ENCODE measurements around the gene GALNT12.

GALNT12 gene, protein sequence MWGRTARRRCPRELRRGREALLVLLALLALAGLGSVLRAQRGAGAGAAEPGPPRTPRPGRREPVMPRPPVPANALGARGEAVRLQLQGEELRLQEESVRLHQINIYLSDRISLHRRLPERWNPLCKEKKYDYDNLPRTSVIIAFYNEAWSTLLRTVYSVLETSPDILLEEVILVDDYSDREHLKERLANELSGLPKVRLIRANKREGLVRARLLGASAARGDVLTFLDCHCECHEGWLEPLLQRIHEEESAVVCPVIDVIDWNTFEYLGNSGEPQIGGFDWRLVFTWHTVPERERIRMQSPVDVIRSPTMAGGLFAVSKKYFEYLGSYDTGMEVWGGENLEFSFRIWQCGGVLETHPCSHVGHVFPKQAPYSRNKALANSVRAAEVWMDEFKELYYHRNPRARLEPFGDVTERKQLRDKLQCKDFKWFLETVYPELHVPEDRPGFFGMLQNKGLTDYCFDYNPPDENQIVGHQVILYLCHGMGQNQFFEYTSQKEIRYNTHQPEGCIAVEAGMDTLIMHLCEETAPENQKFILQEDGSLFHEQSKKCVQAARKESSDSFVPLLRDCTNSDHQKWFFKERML

DNA sequence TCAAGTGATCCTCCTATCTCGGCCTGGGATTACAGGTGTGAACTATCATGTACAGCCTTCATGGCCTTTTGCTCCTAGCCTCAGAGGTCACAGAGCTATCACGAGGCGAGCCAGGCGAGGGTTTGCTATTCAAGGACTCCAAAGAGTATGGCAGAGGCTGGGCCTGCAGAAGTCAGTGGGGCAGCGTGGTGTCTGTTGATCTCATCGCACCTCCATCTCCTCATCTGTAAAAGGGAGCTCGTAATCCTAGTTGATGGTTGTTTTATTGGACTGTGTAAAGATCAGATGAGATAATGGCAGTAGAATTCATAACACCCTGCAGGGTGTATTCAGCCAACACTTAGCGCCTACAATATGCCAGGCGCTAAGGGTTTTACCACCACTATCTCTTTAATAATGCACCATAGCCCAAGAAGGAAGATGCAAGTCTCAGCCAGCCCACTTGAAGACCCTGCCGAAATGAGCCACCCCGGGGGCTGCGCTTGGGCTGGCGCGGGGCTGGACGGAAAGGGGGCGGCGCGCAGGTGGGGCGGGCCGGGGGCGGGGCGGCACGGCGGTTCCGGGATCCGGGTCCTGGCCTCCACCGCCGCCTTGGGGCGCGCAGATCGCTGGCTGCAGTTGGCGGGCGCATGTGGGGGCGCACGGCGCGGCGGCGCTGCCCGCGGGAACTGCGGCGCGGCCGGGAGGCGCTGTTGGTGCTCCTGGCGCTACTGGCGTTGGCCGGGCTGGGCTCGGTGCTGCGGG, at the start of gene GALNT12:
Gene GALNT12 (plus strand): TSS at position 601 of the 744 bp plus-strand sequence. CDS start 29 bp downstream, at position 630.
- FAIRE-seq = no peak

- no peak for FAIRE-seq
These were observed 47.2 kb upstream of the GALNT12 start for GRCh38 chr9:98760231-98760630.

DNA sequence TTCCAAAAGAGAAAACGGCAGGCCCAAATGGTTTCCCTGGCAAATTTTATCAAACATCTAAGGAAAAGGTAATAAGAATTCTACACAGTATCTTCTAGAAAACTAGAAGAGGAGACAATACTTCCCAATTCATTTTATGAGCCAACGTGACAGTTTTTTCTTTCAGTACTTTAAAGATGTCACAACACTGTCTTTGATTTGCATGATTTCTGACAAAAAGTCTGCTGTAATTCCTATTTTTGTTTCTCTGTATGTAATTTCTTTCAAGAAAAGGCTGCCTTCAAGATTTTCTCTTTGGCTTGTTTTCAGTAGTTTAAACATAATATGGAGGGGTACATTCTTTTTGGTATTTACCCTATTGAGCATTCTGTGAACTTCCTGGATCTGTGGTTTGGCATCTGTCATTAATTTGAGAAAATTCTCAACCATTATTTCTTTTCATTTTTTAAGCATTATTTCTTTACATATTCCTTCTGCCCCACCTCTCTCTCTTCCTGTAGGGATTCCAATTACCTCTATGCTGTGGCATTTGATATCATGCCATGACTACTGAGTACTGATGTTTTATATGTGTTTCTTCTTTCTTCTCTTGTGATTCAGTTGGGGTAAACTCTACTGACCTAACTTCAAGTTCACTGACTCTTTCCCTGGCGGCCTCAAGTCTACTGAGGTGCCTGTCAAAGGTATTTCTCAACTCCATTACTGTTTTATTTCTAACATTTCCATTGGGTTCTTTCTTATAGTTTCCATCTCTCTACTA, 43.3 kb upstream of the GALNT12 start:
- no peak for FAIRE-seq

GRCh38 chr9:98765256-98765655, 42.2 kb upstream of the GALNT12 start:
- FAIRE-seq = no peak

- FAIRE-seq = no peak
These were observed 40.9 kb upstream of the GALNT12 start for GRCh38 chr9:98766586-98766985.

GRCh38 chr9:98767196-98767595, 40.3 kb upstream of the GALNT12 start:
- FAIRE-seq = no peak

- FAIRE-seq = no peak
These were observed 39.6 kb upstream of the GALNT12 start for GRCh38 chr9:98767915-98768314.

- FAIRE-seq = no peak
These were observed 39.1 kb upstream of the GALNT12 start for GRCh38 chr9:98768344-98768743.

- FAIRE-seq = no peak
These were observed 36.8 kb upstream of the GALNT12 start for GRCh38 chr9:98770717-98771116.

- FAIRE-seq = no peak
These were observed 36.1 kb upstream of the GALNT12 start for GRCh38 chr9:98771209-98771874.

DNA sequence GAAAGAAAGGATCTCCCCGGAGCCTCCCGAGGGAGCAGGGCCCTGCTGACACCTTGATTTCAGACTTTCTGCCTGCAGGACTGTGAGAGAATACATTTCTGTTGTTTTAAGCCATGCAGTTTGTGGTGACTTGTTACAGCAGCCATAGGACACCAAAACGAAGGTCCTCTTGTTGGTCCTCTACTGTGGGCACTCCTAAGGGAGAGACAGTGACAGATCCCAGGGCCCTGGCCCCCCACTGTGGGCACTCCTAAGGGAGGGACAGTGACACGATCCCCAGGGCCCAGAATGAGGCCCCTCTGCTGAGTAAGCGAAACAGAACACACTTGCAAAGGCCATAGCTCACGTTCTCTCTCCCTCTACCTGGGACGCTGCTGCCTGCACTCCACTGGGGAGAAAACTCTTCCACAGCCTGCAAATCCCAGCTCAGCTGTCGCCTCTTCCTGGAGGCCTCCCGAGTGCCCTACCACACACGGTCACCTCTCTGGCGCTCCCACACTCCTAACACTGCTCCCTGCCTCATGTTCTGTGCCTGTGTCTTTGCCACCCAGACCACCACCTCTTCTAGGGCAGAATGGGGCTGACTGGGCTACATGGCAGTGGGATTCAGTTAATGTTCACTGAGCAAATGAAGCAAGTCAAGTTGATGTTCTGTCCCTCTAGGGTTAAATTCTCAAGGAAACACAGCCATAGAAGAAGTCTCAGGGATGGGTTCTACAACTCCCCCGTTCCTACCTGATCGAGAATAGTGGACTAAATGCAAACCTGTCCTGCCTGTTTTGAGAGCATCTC, 34.9 kb upstream of the GALNT12 start:
- no peak for FAIRE-seq

GRCh38 chr9:98773721-98774120, 33.7 kb upstream of the GALNT12 start:
- FAIRE-seq = no peak

GRCh38 chr9:98774746-98775145, 32.7 kb upstream of the GALNT12 start:
- no peak for FAIRE-seq

DNA sequence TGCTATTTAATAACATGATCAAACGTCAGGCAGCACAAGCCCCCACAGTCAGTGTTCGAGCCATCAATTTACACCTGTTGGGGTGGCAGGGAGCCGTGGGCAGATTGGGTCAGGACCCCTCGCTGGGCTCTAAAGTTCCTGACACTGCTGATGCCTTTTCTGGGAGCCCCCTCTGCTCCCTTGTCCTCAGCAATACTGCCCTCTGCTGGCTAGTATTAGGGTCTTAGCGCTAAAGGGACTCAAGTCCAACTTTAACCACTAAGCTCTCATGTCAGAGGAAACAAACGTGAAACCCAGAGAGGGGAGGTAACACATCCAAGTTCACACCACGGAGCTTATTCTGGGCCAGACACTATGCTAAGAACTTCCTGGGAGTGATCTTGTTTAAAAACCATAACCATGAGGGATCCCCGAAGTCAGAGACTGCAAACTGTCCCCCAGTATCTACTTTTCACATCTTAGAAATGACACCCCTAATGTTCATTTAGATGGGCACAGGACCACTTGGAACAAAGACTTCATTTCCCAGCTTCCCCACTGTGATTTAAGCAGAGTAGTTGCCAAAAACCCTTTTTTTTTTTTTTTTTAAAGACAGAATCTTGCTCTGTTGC, 31.5 kb upstream of the GALNT12 start:
- no peak for FAIRE-seq

- FAIRE-seq = no peak
These were observed 29.9 kb upstream of the GALNT12 start for GRCh38 chr9:98777618-98778017.

DNA sequence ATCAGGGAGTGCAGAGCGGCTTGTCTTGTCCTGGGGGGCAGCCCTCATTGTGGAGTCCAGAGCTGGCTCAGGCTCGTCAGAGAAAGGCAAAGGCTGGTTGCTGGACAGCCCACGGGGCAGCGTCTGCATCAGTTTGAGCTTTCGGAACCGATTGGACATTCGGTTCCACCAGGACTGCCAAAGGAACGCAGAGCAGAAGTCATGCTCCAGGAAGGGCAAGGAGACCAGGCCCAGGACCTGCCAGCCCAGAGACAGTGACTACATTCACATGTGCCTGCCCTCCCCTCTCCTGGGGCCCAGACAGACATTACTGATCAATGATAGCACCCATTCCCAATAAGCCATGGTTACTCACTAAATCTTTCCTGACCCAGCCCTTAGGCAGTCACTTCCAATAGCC, 29.2 kb upstream of the GALNT12 start:
- FAIRE-seq = no peak

- no peak for FAIRE-seq
These were observed 28.5 kb upstream of the GALNT12 start for GRCh38 chr9:98778711-98779530.

GRCh38 chr9:98780059-98780749, 27.3 kb upstream of the GALNT12 start:
- no peak for FAIRE-seq

- FAIRE-seq = no peak
These were observed 25.7 kb upstream of the GALNT12 start for GRCh38 chr9:98781588-98782383.

Data from A204.1 (cell line).